ENCODE measurements around the gene PCDHA10. TPM values are rescaled to one million over a fixed set of nuclear protein-coding genes. Genes with fewer than 3 reads are reported as not detected.
A peak's percentile ranks its signal among the peaks of the same experiment; 100 is the strongest.
"Not testable (repeated sequence)": the region's sequence is repeated elsewhere in the genome, so short reads cannot be mapped to it uniquely, and the experiment has no call there.

Gene PCDHA10
- total RNA-seq, 4 donors from 2014 or later: 0.38 to 5.8 (median 0.46) TPM

DNA sequence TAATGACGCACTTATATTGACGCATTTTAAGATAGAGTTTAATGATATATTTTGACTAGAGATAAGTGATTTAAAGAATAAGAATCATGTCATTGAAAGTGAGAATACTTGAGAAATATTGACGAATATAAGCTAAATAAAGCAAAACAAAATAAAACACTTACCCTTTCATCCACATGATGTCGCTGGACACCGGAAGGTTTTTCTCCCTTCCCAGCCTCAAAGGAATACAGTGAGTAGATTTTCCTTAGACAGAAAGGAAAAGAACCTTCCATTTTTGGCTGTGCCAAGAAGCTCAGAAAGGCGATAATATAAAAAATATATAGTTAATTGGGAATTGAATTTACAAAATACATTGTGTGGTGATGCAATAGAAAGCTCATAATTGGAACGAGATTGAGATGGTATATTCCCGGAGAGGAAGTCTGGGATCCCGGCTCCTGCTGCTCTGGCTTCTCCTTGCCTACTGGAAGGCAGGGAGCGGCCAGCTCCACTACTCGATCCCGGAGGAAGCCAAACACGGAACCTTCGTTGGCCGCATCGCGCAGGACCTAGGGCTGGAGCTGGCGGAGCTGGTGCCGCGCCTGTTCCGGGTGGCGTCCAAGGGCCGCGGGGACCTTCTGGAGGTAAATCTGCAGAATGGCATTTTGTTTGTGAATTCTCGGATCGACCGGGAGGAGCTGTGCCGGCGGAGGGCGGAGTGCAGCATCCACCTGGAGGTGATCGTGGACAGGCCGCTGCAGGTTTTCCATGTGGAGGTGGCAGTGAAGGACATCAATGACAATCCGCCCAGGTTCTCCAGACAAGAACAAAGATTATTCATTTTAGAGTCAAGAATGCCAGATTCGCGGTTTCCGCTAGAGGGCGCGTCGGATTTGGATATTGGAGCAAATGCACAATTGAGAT, 34.1 kb upstream of the PCDHA10 start, which contains the start of gene PCDHA5:
Gene PCDHA5 (plus strand): TSS at position 239 of the 906 bp plus-strand sequence.
- Histone ChIP-seq H3K4me1 (no peaks in the 10 kb centered on the region), H3K9me3 (peaks cover 0 to 15% (median 0%) of the 10 kb centered on the region in 4 donors), H3K36me3 (no peaks in the 10 kb centered on the region), H3K27me3 (no peaks in the 10 kb centered on the region), H3K27ac (no peak within 1 kb of the TSS), H3K4me3 (peak within 1 kb of the TSS in 1 of 4 donors; percentile 6)
- no peak for DNase-seq
- TF ChIP-seq, protein P1, sequence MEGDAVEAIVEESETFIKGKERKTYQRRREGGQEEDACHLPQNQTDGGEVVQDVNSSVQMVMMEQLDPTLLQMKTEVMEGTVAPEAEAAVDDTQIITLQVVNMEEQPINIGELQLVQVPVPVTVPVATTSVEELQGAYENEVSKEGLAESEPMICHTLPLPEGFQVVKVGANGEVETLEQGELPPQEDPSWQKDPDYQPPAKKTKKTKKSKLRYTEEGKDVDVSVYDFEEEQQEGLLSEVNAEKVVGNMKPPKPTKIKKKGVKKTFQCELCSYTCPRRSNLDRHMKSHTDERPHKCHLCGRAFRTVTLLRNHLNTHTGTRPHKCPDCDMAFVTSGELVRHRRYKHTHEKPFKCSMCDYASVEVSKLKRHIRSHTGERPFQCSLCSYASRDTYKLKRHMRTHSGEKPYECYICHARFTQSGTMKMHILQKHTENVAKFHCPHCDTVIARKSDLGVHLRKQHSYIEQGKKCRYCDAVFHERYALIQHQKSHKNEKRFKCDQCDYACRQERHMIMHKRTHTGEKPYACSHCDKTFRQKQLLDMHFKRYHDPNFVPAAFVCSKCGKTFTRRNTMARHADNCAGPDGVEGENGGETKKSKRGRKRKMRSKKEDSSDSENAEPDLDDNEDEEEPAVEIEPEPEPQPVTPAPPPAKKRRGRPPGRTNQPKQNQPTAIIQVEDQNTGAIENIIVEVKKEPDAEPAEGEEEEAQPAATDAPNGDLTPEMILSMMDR (IDR thresholded peaks at IDR 0.05): peak in 1 of 6 experiments; percentile 12
- TF ChIP-seq POLR2A (IDR thresholded peaks at IDR 0.05): no peak

DNA sequence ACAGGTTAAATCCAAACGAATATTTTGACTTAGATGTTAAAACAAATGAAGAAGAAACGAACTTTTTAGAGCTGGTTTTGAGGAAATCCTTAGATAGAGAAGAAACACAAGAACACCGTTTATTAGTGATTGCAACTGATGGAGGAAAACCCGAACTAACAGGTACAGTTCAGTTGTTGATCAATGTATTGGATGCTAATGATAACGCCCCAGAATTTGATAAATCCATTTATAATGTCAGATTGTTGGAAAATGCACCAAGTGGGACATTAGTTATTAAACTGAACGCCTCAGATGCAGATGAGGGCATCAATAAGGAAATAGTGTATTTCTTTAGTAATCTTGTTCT, 33.4 kb upstream of the PCDHA10 start:
- Histone ChIP-seq H3K27me3 (no peaks in the 10 kb centered on the region), H3K9me3 (peaks cover 0 to 15% (median 0%) of the 10 kb centered on the region in 4 donors), H3K4me1 (no peaks in the 10 kb centered on the region), H3K36me3 (no peaks in the 10 kb centered on the region), H3K4me3 (no peak overlapping the region), H3K27ac (no peak overlapping the region)
- TF ChIP-seq, protein P1 (IDR thresholded peaks at IDR 0.05): no peak
- no peak for TF ChIP-seq POLR2A (IDR thresholded peaks at IDR 0.05)
- no peak for DNase-seq

DNA sequence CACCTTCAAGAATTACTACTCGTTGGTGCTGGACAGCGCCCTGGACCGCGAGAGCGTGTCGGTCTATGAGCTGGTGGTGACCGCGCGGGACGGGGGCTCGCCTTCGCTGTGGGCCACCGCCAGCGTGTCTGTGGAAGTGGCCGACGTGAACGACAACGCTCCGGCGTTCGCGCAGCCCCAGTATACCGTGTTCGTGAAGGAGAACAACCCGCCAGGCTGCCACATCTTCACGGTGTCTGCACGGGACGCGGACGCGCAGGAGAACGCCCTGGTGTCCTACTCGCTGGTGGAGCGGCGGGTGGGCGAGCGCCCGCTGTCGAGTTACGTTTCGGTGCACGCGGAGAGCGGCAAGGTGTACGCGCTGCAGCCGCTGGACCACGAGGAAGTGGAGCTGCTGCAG, 32.7 kb upstream of the PCDHA10 start:
- not testable (repeated sequence) for DNase-seq, H3K36me3 ChIP-seq, H3K27me3 ChIP-seq, H3K4me3 ChIP-seq, H3K27ac ChIP-seq, H3K4me1 ChIP-seq
- peaks cover 0 to 17% (median 0%) of the 10 kb centered on the region in 4 donors for H3K9me3 ChIP-seq

DNA sequence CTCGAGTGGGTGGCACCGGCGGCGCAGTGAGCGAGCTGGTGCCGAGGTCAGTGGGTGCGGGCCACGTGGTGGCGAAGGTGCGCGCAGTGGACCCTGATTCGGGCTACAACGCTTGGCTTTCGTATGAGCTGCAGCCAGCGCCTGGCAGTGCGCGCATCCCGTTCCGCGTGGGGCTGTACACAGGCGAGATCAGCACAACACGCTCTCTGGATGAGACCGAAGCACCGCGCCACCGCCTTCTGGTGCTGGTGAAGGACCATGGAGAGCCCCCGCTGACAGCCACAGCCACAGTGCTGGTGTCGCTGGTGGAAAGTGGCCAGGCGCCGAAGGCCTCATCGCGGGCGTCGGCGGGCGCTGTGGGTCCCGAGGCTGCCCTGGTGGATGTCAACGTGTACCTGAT, 32.2 kb upstream of the PCDHA10 start:
- DNase-seq: no peak
- H3K27me3 ChIP-seq: no peaks in the 10 kb centered on the region

DNA sequence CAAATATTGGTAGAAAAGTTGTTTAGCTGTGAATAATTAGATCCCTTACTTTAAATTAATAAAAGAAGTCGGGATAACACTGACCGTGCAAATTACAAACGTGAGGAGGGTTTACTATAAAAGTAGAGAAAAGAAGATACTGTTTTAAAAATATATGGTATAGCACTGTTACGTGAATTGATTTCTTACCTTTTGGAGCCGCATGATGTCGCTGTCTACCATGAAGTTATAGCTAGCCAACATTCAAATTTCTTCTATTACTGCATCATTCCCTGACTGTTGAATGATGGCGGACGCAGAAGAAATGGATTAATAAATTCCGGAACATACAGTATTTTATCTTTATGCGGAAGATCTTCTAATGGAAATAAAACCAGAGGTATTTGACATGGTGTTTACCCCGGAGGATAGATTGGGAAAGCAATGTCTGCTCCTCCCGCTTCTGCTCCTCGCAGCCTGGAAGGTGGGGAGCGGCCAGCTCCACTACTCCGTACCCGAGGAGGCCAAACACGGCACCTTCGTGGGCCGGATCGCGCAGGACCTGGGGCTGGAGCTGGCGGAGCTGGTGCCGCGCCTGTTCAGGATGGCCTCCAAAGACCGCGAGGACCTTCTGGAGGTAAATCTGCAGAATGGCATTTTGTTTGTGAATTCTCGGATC, 27.9 kb upstream of the PCDHA10 start, which contains the start of gene PCDHA6:
Gene PCDHA6 (plus strand): TSS at position 257 of the 658 bp plus-strand sequence. CDS start 132 bp downstream, at position 389.
- Histone ChIP-seq H3K27ac (no peak within 1 kb of the TSS), H3K27me3 (no peaks in the 10 kb centered on the region), H3K36me3 (no peaks in the 10 kb centered on the region), H3K9me3 (peaks cover 0 to 34% (median 5%) of the 10 kb centered on the region in 4 donors), H3K4me3 (no peak within 1 kb of the TSS), H3K4me1 (no peaks in the 10 kb centered on the region)
- TF ChIP-seq POLR2A (IDR thresholded peaks at IDR 0.05): no peak
- TF ChIP-seq, protein P1 (IDR thresholded peaks at IDR 0.05): no peak
- DNase-seq: no peak

More for the DNA sequence above, 32.2 kb upstream of the PCDHA10 start:
- Histone ChIP-seq H3K27ac (no peak overlapping the region), H3K4me1 (no peaks in the 10 kb centered on the region), H3K4me3 (no peak overlapping the region), H3K36me3 (no peaks in the 10 kb centered on the region), H3K9me3 (peaks cover 0 to 22% (median 0%) of the 10 kb centered on the region in 4 donors)
- TF ChIP-seq POLR2A (IDR thresholded peaks at IDR 0.05): no peak
- TF ChIP-seq, protein P1 (IDR thresholded peaks at IDR 0.05): no peak

DNA sequence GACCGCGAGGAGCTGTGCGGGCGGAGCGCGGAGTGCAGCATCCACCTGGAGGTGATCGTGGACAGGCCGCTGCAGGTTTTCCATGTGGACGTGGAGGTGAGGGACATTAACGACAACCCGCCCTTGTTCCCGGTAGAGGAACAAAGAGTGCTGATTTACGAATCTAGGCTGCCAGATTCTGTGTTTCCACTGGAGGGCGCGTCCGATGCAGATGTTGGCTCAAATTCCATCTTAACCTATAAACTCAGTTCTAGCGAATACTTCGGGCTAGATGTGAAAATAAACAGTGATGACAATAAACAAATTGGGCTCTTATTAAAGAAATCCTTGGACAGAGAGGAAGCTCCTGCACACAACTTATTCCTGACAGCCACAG, 27.3 kb upstream of the PCDHA10 start:
- Histone ChIP-seq H3K36me3 (no peaks in the 10 kb centered on the region), H3K27me3 (no peaks in the 10 kb centered on the region), H3K4me3 (no peak overlapping the region), H3K4me1 (no peaks in the 10 kb centered on the region), H3K27ac (no peak overlapping the region), H3K9me3 (peaks cover 0 to 29% (median 5%) of the 10 kb centered on the region in 4 donors)
- DNase-seq: no peak
- no peak for TF ChIP-seq POLR2A (IDR thresholded peaks at IDR 0.05)
- TF ChIP-seq, protein P1 (IDR thresholded peaks at IDR 0.05): no peak

DNA sequence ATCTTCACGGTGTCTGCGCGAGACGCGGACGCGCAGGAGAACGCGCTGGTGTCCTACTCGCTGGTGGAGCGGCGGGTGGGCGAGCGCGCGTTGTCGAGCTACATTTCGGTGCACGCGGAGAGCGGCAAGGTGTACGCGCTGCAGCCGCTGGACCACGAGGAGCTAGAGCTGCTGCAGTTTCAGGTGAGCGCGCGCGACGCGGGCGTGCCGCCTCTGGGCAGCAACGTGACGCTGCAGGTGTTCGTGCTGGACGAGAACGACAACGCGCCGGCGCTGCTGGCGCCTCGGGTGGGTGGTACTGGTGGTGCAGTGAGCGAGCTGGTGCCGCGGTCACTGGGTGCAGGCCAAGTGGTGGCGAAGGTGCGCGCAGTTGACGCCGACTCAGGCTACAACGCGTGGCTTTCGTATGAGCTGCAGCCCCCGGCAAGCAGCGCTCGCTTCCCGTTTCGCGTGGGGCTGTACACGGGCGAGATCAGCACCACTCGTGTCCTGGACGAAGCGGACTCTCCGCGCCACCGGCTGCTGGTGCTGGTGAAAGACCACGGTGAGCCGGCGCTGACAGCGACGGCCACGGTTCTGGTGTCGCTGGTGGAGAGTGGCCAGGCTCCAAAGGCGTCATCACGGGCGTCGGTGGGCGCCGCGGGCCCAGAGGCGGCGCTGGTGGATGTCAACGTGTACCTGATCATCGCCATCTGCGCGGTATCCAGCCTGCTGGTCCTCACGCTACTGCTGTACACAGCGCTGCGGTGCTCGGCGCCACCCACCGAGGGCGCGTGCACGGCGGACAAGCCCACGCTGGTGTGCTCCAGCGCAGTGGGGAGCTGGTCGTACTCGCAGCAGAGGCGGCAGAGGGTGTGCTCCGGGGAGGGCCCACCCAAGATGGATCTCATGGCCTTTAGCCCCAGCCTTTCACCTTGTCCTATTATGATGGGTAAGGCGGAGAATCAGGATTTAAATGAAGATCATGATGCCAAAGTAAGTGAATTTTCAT, 25.9 kb upstream of the PCDHA10 start:
- H3K36me3 ChIP-seq, H3K4me1 ChIP-seq, H3K27me3 ChIP-seq, H3K4me3 ChIP-seq, DNase-seq, H3K27ac ChIP-seq: not testable (repeated sequence)
- peaks cover 0 to 31% (median 8%) of the 10 kb centered on the region in 4 donors for H3K9me3 ChIP-seq
